Globus pallidus (tissue), 1 donor: ENCODE measurements around the gene UGP2.
"Not testable (repeated sequence)": the region's sequence is repeated elsewhere in the genome, so short reads cannot be mapped to it uniquely, and the experiment has no call there.

Experiments used
- DNase-seq: peaks from one replicate; pipeline ENCODE4 v3.0.0-alpha.2; 2015; ENCODE audit warnings: low spot score

Gene UGP2

DNA sequence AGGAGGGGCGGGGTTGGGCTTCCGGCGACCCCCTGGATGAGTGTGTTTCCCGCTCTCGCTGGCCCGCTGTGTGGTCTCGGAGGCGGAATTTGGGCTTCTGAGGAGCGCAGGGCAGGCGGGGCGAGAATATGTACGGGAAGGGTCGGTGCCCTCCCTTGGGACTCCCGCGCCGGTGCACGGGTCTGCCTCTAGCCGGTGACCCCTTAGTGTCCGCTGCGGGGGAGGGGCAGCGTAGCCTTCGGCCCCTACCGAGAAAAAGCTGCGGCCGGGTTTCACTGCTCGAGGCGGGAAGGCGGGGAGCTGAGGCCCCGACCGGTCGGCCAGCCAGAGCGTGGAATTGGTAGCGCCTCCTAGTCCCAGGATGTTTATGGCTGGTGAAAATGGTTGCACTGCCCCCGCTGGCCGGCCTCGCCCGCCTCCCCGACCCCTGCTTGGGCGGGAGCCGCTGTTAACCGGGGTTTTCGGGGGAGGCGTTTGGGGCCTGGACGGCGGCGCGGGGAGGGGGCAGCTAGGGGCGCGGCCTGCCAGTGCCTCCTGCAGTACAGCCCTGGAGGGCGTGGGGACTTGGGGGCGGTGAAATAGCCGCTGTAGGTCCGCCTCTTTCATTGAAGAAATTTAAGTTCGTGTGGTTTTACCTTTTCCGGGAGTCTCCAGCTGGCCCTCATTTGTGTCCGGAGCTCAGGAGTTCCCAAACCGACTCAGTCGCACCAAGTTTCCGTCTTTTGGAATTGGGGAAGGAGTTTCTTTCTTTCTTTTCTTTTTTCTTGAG, at the start of gene UGP2:
Gene UGP2, plus strand, starts transcription at position 643 of the 769 bp plus-strand sequence. CDS start 290 bp downstream, outside the sequence.
- DNase-seq: peak; percentile 83

DNA sequence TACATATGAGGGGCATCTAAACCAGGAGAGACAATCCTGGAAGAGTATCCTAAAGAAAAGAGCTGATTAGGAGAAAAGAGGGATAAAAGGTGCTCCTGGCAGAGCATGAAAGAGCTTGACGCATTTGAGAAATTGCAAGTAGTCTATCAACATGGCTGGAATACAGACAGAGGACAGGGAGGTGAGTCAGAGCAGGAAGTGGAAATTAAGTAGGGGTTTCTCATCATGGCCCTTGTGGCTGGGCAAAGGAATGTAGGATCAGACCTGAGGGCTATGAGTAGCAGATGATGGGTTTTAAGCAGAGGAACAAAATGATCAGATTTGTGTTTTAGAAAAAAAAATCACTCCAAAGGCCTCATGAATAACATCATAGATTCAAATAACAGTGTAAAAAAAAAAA, 49.2 kb upstream of the UGP2 start:
- DNase-seq: no peak

DNA sequence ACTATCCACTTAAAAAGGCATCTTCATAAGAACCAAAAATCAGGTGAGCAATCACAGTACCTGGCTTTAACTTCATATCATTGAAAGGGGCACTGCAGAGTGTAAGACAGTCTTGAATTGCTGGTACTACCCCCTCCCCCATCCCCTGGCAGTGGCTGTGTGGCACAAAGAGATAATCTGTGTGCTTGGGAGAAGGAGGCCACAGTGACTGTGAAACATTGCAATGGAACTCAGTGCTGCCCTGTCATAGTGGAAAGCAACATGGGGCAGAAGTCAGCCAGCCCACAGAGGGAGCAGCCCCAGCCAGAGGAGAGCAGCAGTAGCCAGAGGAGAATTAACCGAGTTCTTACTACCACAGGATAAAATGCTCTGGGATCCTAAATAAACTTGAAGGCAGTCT, 45.3 kb upstream of the UGP2 start:
- DNase-seq: no peak

DNA sequence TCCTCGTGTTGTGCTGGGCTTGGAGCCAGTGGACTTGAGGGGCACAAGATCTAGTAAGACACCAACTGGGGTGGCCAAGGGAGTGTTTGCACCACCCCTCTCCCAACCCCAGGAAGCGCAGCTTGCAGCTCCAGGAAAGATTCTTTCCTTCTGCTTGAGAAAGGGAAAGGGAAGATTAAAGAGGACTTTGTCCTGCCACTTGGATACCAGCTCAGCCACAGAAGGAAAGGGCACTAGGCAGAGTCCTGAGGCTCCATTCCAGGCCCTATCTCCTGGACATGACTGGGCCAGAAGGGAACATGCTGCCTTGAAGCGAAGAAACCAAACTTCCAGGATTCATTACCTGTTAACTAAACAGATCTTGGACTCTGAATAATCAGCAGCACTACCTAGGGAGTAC, 44.9 kb upstream of the UGP2 start:
- no peak for DNase-seq

DNA sequence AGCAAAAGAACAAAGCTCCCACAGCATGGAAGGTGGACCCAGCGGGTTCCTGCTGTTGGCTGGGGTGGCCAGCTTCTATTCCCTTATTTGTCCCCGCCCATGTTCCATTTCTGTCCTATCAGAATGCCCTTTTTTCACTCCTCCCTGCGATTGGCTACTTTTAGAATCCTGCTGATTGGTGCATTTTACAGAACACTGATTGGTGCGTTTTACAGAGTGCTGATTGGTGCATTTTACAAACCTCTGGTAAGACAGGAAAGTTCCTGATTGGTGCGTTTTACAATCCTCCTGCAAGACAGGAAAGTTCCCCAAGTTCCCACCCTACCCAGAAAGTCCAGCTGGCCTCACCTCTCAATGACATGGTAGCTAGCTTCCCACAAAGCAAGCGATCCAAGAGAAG, 40.2 kb upstream of the UGP2 start:
- no peak for DNase-seq

DNA sequence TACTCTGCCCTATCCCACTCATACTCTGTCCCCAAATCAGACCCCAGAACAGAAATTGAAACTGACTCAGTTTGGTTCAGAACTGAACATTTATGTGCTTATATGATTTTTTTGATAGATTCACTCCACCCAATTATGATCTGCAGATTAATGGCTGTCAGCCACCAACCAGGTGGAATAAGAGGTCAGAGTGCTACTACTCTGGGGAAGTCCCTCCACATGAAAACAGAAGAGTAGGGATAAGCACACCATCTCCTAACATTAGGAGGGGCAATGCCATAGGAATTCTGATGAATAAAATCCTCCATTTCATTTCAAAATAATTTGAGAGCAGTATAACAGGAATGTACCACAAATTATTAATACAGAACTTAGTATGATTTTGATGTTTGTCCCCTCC, 36.3 kb upstream of the UGP2 start:
- no peak for DNase-seq

DNA sequence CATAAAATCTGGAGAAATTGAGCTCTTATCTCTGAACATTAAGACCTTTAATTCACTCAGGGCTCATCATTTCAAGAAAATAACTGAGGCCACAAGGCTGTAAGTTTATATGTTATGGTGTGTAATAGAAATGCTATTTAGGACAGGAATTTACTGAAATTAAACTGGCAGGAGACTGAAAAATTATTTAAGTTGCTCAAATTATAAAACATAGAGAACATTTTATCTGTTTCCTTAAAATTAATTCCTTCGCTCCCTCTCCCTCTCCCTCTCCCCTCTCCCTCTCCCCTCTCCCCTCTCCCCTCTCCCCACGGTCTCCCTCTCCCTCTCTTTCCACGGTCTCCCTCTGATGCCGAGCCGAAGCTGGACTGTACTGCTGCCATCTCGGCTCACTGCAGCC, 33.7 kb upstream of the UGP2 start:
- DNase-seq: not testable (repeated sequence)

DNA sequence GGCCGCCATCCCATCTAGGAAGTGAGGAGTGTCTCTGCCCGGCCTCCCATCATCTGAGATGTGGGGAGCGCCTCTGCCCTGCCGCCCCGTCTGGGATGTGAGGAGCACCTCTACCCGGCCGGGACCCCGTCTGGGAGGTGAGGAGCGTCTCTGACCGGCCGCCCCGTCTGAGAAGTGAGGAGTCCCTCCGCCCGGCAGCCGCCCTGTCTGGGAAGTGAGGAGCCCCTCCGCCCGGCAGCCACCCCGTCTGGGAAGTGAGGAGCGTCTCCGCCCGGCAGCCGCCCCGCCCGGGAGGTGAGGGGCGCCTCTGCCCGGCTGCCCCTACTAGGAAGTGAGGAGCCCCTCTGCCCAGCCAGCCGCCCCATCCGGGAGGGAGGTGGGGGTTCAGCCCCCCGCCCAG, 32.8 kb upstream of the UGP2 start:
- not testable (repeated sequence) for DNase-seq

DNA sequence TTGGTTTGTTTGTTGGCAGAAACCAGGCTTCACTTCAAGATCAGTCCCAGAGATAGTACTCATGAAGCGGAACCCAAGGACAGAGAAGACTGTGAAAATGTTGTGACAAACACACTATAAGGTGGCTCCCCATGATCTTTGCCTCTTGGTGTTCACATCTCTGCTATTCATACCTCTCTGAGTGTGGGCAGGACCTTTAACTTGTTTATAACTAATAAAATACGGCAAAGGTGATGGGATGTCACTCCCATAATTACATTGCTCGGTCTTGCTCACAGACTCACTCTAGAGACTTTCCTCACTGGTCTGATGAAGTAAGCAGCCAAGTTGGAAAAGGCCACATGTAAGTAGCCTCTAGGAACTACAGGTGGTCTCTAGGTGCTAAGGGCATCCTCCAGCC, 30.6 kb upstream of the UGP2 start:
- DNase-seq: no peak

DNA sequence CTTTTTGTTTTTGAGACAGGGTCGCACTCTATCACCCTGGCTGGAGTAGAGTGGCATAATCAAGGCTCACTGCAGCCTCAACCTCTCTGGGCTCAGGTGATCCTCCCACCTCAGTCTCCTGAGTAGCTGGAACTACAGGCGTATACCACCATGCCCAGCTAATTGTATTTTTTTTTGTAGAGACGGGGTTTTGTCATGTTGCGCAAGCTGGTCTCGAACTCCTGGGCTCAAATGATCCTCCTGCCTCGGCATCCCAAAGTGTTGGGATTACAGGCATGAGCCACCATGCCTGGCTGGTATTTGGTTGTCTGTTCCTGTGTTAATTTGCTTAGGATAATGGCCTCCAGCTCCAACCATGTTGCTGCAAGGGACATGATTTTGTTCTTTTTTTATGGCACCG, 29.8 kb upstream of the UGP2 start:
- not testable (repeated sequence) for DNase-seq

DNA sequence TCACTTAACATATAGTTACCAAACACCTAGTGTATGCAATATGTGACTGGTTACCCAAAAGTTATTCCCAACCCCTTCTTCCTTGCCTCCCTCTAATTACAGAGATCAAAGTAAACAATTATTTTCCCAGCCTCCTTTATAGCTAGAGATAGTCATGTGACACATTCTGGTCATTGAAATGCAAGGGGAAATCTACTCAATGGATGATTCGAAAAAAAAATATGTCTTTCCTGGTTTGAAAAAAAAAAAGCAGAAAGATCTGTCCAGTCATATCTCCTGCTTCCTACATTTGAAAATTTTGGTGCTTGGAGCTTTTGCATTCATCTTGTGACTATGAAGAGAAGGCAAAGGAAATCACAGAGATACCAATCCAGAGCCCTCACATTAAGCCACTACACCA, 27.6 kb upstream of the UGP2 start:
- no peak for DNase-seq

DNA sequence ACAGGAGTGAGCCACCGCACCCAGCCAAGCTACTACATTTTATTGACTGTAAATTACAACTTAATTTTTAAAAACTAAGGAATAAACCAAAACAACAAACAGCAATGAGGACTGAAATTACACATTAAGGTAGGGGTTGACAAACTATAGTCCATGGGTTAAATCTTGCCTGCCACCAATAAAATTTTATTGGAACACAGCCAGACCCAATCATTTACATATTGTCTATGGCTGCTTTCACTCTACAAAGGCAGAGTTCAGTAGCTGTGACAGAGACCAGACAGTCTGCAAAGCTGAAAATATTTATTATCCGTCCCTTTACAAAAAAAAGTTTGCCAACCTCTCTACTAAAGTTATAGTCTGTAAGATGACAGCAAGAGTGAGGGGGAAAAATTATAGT, 24.3 kb upstream of the UGP2 start:
- no peak for DNase-seq

DNA sequence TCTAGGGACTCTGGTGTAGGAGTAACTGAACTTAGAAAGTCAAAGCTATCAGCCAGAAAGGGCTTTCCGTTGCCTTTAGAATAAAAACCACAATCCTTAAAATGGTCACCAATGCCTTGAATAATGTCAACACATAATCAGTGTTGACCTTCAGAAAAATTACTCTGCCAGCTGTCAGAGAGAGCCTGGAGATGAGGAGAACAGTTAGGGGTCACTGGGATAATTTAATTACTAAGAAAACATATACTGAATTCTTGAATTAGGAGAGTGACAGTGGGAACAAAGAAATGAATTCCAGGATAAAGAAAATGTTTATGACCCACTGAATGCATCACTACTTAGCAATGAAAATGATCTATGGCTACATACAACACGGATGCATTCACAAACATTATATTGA, 23.4 kb upstream of the UGP2 start:
- no peak for DNase-seq

DNA sequence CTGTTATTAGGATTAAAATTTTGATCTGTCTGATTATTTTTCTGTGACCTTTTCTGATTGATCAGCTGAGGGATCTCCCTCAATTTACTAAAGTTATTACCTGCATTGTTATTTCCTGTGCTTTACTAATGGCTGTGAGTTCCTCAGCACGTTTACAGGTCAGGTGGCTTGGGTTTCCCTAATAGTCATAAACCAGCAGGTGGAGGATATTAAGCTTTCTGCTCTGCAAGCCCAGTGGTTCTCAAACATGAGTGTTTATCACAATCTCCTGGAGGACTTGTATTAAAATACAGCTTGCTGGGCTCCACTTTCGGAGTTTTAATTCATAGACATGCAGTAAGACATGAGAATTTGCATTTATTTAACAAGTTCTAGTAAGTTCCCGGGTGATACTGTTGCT, 22.4 kb upstream of the UGP2 start:
- no peak for DNase-seq

DNA sequence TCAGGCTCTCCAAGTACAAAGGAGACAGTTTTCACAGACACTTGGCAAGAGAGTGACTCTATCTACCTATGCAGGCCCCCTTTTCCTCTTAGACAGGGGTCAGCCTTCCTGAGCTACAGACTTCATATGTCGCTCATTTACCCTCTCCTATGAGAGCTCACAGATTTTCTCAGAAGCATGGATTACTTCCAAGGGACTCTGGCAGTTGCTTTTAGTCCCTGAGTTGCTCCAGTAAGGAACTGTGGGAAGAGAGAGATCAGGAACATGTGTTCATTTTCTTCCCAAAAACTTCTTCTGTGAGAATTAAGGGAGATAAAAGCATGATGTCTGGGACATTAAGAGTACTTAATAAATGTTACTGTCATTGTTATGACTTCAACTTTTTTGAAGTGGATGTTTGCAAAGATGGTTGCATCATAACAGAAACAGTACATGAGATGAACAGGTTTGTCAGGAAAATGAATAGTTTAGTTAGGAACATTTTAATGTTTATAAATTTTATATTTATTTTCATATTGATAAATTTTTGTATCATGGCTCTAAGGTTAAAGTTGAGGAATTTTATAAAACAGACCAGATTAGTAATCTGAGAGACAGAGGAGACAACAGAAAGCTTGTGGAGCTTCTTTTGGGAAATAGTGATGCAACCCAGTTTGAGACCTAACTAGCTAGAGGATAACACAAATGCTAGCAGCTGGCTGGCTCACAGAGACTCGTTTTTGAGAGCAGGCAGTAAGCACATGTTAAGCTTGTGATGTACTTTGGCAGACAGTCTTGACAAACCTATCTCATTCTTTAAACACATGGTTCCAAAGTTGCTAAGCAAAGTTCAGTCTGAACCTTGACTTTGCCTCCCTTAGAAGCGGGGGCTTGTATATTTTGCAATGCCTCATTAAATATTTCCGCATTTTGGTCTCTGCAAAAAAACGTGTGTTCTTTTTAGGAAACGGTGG, 21.7 kb upstream of the UGP2 start:
- no peak for DNase-seq

DNA sequence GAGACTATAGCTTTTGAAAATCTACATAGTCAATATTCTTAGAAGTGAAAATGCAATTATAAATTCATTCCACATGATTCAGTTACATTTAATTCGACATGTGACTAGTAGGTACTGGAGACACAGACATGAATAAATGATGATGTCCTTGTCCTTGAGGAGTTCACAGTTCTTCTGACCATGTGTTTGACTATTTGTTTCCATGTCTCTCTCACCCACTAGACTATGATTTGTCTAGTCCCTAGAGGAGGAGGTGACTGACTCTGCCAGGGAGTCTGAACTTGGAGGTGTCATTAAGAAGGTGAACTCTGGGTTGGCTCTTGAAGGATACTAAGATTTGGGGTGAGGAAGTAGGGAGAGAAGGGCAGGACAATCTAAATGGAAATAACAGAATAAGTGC, 20.7 kb upstream of the UGP2 start:
- no peak for DNase-seq

DNA sequence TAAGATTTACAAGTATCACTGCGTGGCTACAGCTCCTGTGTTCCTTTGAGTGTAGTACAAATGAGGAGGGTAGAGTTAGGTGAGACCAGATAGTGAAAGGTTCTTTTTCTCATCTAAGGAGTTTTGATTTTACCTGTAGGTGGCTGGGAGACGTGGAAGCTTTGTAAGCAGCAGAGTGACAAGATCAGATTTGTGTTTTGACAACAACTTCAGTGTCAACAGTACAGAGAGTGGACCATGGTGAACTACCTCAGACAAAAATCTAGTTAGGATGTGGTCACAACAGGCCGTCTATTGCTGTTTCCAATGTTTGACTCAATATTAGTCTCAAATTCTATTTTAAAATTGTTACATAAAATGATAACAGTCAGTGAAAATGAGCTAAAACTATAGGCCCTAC, 20.3 kb upstream of the UGP2 start:
- DNase-seq: no peak

DNA sequence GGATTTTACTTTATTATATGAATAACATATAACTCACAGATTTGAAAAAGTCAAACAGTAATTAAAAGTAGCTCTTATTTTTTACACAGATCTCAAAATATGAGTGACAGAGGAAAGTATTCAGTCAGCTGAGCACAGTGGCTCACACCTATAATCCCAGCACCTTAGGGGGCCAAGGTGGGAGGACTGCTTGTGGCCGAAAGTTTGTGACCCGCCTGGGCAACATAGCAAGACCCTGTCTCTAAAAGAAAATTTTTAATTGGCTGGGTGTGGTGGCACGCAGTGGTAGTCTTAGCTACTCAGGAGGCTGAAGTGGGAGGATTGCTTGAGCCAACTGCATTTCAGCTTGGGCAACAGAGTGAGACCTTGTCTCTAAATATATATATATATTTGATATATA, 19.2 kb upstream of the UGP2 start:
- no peak for DNase-seq

DNA sequence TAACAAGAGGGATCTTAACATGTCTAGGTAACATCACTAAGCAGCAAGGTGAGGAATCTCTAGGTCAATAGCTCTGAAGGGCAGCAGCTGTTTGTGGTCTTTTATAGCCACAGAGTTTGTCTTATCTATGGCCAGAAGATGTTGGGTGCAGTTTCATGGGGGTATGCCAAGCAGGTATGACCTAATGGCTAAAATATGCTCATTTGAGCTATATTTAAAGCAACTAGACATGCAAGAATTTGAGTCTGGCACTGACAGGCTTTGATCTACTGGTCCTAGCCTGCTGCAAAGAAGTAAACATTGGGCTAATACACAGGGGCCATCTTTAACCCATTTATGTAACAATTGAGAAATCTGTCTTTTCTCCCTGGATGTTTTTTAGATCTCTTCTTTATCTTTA, 13.9 kb upstream of the UGP2 start:
- DNase-seq: no peak

DNA sequence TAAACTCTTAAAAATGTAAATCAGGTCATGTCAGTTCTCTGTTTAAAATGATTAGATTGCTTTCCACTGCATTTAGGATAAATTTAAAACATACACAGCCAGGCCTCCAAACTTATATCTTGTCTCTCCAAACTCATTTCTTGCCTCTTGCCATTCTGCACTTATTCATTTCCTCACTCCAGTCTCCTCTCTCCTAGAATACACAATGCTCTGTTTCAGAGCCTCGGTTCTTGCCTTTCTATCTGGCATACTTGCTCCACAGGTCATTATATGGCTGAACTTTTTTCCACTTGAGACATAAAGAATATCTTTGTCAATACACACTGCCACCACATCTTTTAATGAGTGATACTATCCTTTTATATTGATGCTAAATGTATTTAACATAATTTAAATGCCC, 10.5 kb upstream of the UGP2 start:
- no peak for DNase-seq

DNA sequence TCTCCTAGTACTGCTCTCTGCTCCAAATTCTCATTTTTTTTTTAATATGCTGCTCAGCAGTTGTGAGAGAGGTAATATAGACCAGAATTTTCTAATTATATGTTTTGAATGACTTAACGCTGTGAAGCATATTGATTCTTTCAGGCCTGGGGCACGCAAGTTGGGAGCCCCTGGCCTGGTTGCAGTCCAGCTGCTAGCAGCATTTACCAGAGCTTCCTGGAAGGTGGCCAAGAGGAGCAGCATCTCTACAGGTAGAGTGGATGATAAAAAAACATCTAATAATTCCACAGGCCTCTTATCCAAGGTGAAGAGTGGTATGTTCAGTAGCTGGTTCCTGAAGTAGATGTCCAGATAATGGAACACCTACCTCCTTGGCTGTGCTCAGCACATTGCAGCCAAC, 7.3 kb upstream of the UGP2 start:
- no peak for DNase-seq

DNA sequence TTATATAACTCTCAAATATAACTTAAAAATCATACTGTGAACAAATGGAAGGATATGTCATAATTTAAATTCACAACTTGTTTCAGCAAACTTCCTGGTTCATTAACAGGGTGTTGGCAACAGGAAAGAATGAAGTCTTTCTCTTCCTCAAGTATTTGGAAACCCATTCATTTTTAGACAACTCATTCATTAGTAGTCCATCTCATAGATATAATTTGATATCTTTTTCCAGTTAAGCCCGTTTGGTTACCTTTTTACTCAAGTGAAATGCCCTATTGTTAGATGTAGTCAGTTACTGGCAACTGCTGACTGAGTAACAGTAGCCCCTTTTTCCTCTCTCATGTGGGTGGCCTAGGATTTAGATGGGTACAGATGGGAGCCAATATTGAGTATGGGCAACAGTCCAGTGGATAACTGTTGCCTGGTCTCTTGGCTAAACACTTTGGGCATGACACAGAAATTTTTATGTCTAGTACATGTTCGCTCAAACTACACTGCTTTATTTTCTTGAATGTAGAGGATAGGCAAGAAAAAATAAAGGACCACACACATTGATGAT, 4.6 kb upstream of the UGP2 start:
- no peak for DNase-seq
